H9 (cell line): ENCODE data around the gene RALGDS. TPM values are rescaled to one million over a fixed set of nuclear protein-coding genes. Genes with fewer than 3 reads are reported as not detected.

ENCODE experiments used
- DNase-seq: peaks from one replicate; pipeline ENCODE4 v3.0.0-alpha.2; 2017
- H2AFZ ChIP-seq: one replicate; pipeline ENCODE4 v1.6.1; 2013; ENCODE audit warnings: mild to moderate bottlenecking, low read length, control low read depth, moderate library complexity
- H2AK5ac ChIP-seq: 2 replicates; pipeline ENCODE4 v1.6.1; 2013; ENCODE audit warnings: low read length, control low read depth, mixed read lengths; ENCODE audit not compliant: insufficient read length
- H2BK120ac ChIP-seq: one replicate; pipeline ENCODE4 v1.6.1; 2013; ENCODE audit warnings: low read depth, mild to moderate bottlenecking, low read length, control low read depth, inconsistent platforms; ENCODE audit not compliant: poor library complexity, severe bottlenecking
- H2BK12ac ChIP-seq: 2 replicates; pipeline ENCODE4 v1.6.1; 2013; ENCODE audit warnings: low read length, control low read depth, mixed read lengths, low read depth; ENCODE audit not compliant: insufficient read length
- H2BK15ac ChIP-seq: 2 replicates; pipeline ENCODE4 v1.6.1; 2013; ENCODE audit warnings: low read depth, low read length, control low read depth
- H2BK20ac ChIP-seq: one replicate; pipeline ENCODE4 v1.6.1; 2013; ENCODE audit warnings: low read depth, mild to moderate bottlenecking, low read length, control low read depth, inconsistent platforms; ENCODE audit not compliant: poor library complexity, severe bottlenecking
- H2BK5ac ChIP-seq: 2 replicates; pipeline ENCODE4 v1.6.1; 2013; ENCODE audit warnings: low read length, control low read depth, mixed read lengths; ENCODE audit not compliant: insufficient read length
- H3K14ac ChIP-seq: 2 replicates; pipeline ENCODE4 v1.6.1; 2013; ENCODE audit warnings: low read length, control low read depth; ENCODE audit not compliant: insufficient read depth
- H3K18ac ChIP-seq: 2 replicates; pipeline ENCODE4 v1.6.1; 2013; ENCODE audit warnings: low read depth, mild to moderate bottlenecking, mixed read lengths, low read length, control low read depth; ENCODE audit not compliant: insufficient read length
- H3K23ac ChIP-seq: 2 replicates; pipeline ENCODE4 v1.6.1; 2013; ENCODE audit warnings: low read length, control low read depth, mixed read lengths, low read depth; ENCODE audit not compliant: insufficient read length
- H3K23me2 ChIP-seq: 2 replicates; pipeline ENCODE4 v1.6.1; 2013; ENCODE audit warnings: low read depth, mild to moderate bottlenecking, mixed read lengths, low read length, control low read depth; ENCODE audit not compliant: insufficient read length, poor library complexity, severe bottlenecking
- H3K27ac ChIP-seq: 2 replicates; pipeline ENCODE4 v1.5.1; 2013; ENCODE audit warnings: low read length, control low read depth, mixed read lengths, low read depth; ENCODE audit not compliant: insufficient read length
- H3K27me3 ChIP-seq: 2 replicates; pipeline ENCODE4 v1.6.1; 2013; ENCODE audit warnings: low read length, control low read depth, inconsistent platforms; ENCODE audit not compliant: insufficient read depth
- H3K4ac ChIP-seq: 2 replicates; pipeline ENCODE4 v1.6.1; 2013; ENCODE audit warnings: low read depth, mild to moderate bottlenecking, control low read depth, inconsistent platforms, low read length, moderate library complexity
- H3K4me1 ChIP-seq: 2 replicates; pipeline ENCODE4 v1.6.1; 2013; ENCODE audit warnings: low read length, control low read depth, inconsistent platforms; ENCODE audit not compliant: insufficient read depth
- H3K4me2 ChIP-seq: 2 replicates; pipeline ENCODE4 v1.6.1; 2013; ENCODE audit warnings: low read length, control low read depth, mixed read lengths; ENCODE audit not compliant: insufficient read length, insufficient read depth
- H3K56ac ChIP-seq: 2 replicates; pipeline ENCODE4 v1.6.1; 2013; ENCODE audit warnings: low read depth, mild to moderate bottlenecking, mixed read lengths, low read length, control low read depth; ENCODE audit not compliant: insufficient read length
- H3K79me1 ChIP-seq: 2 replicates; pipeline ENCODE4 v1.6.1; 2013; ENCODE audit warnings: low read depth, mild to moderate bottlenecking, moderate library complexity, low read length, control low read depth, inconsistent platforms; ENCODE audit not compliant: insufficient read depth, poor library complexity, severe bottlenecking
- H3K79me2 ChIP-seq: 2 replicates; pipeline ENCODE4 v1.6.1; 2013; ENCODE audit warnings: low read length, control low read depth, inconsistent platforms; ENCODE audit not compliant: insufficient read depth
- H3K9ac ChIP-seq: 2 replicates; pipeline ENCODE4 v1.6.1; 2013; ENCODE audit warnings: low read length, control low read depth, mixed read lengths; ENCODE audit not compliant: insufficient read length; ENCODE audit errors: extremely low read depth
- H3K9me3 ChIP-seq: one replicate; pipeline ENCODE4 v1.6.1; 2013; ENCODE audit warnings: low read depth, low read length, inconsistent platforms; ENCODE audit not compliant: control insufficient read depth
- H3T11ph ChIP-seq: one replicate; pipeline ENCODE4 v1.6.1; 2013; ENCODE audit warnings: mild to moderate bottlenecking, low read length, control low read depth, inconsistent platforms
- H4K20me1 ChIP-seq: one replicate; pipeline ENCODE4 v1.6.1; 2013; ENCODE audit not compliant: control insufficient read depth, insufficient read length, insufficient read depth
- H4K5ac ChIP-seq: 2 replicates; pipeline ENCODE4 v1.6.1; 2013; ENCODE audit warnings: low read depth, mild to moderate bottlenecking, mixed read lengths, low read length, control low read depth; ENCODE audit not compliant: insufficient read length
- H4K8ac ChIP-seq: replicated peaks from 2 replicates; pipeline ENCODE4 v1.6.1; 2013; ENCODE audit warnings: low read length, control low read depth, mixed read lengths, low read depth; ENCODE audit not compliant: insufficient read length
- H4K91ac ChIP-seq: 2 replicates; pipeline ENCODE4 v1.6.1; 2013; ENCODE audit warnings: low read depth, mild to moderate bottlenecking, moderate library complexity, mixed read lengths, low read length, control low read depth; ENCODE audit not compliant: insufficient read length
- H3K27ac Mint-ChIP-seq, 3 experiments: 2 replicates in 2 of 3; 3 replicates in 1 of 3; pipeline ENCODE4 v1.8.0; 2020 to 2021; ENCODE audit warnings: mixed read lengths in 3 of 3, mild to moderate bottlenecking in 1 of 3, moderate library complexity in 1 of 3
- H3K27me3 Mint-ChIP-seq: 2 replicates; pipeline ENCODE4 v1.8.0; 2021; ENCODE audit warnings: low read depth, mild to moderate bottlenecking, moderate library complexity, mixed read lengths
- H3K36me3 Mint-ChIP-seq, 3 experiments: 2 replicates in 2 of 3; 3 replicates in 1 of 3; pipeline ENCODE4 v1.8.0; 2020 to 2021; ENCODE audit warnings: low read depth in 3 of 3, mixed read lengths in 3 of 3; ENCODE audit not compliant: insufficient read depth in 1 of 3
- H3K4me1 Mint-ChIP-seq, 2 experiments: 2 replicates each; pipeline ENCODE4 v1.8.0; 2020; ENCODE audit warnings: mixed read lengths in 2 of 2
- H3K4me3 Mint-ChIP-seq, 2 experiments: 2 replicates in 1 of 2; 3 replicates in 1 of 2; pipeline ENCODE4 v1.8.0; 2020 to 2021; ENCODE audit warnings: mild to moderate bottlenecking in 2 of 2, mixed read lengths in 2 of 2, moderate library complexity in 1 of 2
- H3K9me3 Mint-ChIP-seq, 2 experiments: 2 replicates in 1 of 2; 3 replicates in 1 of 2; pipeline ENCODE4 v1.8.0; 2020; ENCODE audit warnings: mild to moderate bottlenecking in 2 of 2, mixed read lengths in 2 of 2, moderate library complexity in 1 of 2
- CTCF ChIP-seq: fragments of 200-600 bp; sonication (generic); conservative IDR thresholded peaks from 3 replicates; pipeline ENCODE4 v1.8.0; 2021; ENCODE audit warnings: antibody characterized with exemption, mild to moderate bottlenecking
- WGBS: extraction: QIAGEN DNeasy Blood & Tissue Kit; methylation state at CpG from one replicate; pipeline ENCODE4 v1.1.7; 2013; ENCODE audit warnings: missing lambda C conversion rate, low lambda C conversion rate, mixed read lengths; ENCODE audit not compliant: insufficient read length; ENCODE audit errors: extremely low coverage; 5-methylcytosine and 5-hydroxymethylcytosine counted together
- total RNA-seq: library from RNA; stranded (reverse); gene quantifications from 2 replicates; pipeline ENCODE4 v1.2.1, GENCODE V29; 2021

The RALGDS gene
- total RNA-seq, 1 experiment from 2014 or later: 21.3 TPM

- no peaks in the 10 kb centered on the region for H3K23me2 ChIP-seq
- no peak overlapping the region for H3K4me2 ChIP-seq
- no peak overlapping the region for H4K91ac ChIP-seq
- no peak overlapping the region for H3K4ac ChIP-seq
- H3K9ac ChIP-seq: no peak overlapping the region
- no peak overlapping the region for H2AK5ac ChIP-seq
- Mint-ChIP-seq H3K9me3 (no peaks in the 10 kb centered on the region; a peak in 1 of 5 replicates), H3K27me3 (no peaks in the 10 kb centered on the region), H3K36me3 (peaks cover 34 to 79% (median 73%) of the 10 kb centered on the region in 3 experiments; a peak in 6 of 7 replicates), H3K4me1 (peaks cover 7 to 10% of the 10 kb centered on the region in 2 experiments), H3K4me3 (no peak overlapping the region), H3K27ac (no peak overlapping the region)
- no peak overlapping the region for H2BK12ac ChIP-seq
- DNase-seq: no peak
- no peaks in the 10 kb centered on the region for H3K4me1 ChIP-seq
- H3K27ac ChIP-seq: no peak overlapping the region
- no peak overlapping the region for H3T11ph ChIP-seq
- H2BK15ac ChIP-seq: no peak overlapping the region
- no peak overlapping the region for H3K56ac ChIP-seq
- H4K8ac ChIP-seq: no peak overlapping the region
- WGBS: no CpG with 5 or more reads among the region's 24 CpGs
- H3K18ac ChIP-seq: no peak overlapping the region
- H4K5ac ChIP-seq: no peak overlapping the region
- no peak overlapping the region for H3K14ac ChIP-seq
- no peaks in the 10 kb centered on the region for H3K79me2 ChIP-seq
- no peaks in the 10 kb centered on the region for H3K79me1 ChIP-seq
- H2BK120ac ChIP-seq: no peak overlapping the region
- no peak overlapping the region for H2BK20ac ChIP-seq
- no peaks in the 10 kb centered on the region for H3K9me3 ChIP-seq
- H2BK5ac ChIP-seq: no peak overlapping the region
- H3K27me3 ChIP-seq: no peaks in the 10 kb centered on the region
- H4K20me1 ChIP-seq: no peaks in the 10 kb centered on the region
- no peak overlapping the region for H2AFZ ChIP-seq
- no peak for TF ChIP-seq CTCF
- no peak overlapping the region for H3K23ac ChIP-seq
Observed at GRCh38 chr9:133054194-133054890, 66.7 kb downstream of the RALGDS start.
